Keratinocyte (primary cell): ENCODE measurements around the gene SIRPG.

Experiments used
- CTCF ChIP-seq, 3 experiments: IDR thresholded peaks in 1 of 3; conservative IDR thresholded peaks in 1 of 3; optimal IDR thresholded peaks in 1 of 3; 2 replicates in 2 of 3; 3 replicates in 1 of 3; pipeline versions ENCODE3 to v1.5.1; 2011; ENCODE audit warnings: low read length in 3 of 3, mild to moderate bottlenecking in 3 of 3, moderate library complexity in 2 of 3, control low read depth in 1 of 3, inconsistent platforms in 1 of 3; ENCODE audit not compliant: insufficient read depth in 2 of 3; ENCODE audit errors: extremely low read depth in 1 of 3
- EZH2 ChIP-seq: IDR thresholded peaks from one replicate; pipeline ENCODE4 v1.6.1; 2012; ENCODE audit warnings: inconsistent platforms, mild to moderate bottlenecking, low read length, moderate library complexity

DNA sequence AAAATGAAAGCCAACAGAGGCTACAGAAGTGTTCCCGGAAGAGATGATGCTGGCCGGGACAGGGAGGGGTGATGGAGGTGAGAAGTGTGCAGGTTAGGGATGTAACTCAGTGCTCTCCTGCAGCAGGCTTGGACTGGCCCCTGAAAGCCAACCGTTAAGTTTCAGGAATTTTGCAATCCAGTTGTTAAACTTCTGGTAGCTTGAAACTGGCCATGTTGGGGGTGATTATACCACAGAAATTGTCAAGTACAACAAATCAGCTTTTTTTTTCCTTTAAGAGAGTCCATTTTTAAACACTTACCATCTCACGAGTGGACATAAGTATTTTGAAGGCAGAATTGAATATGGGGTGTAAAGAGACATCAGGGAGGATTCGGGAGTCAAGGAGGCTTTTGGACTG is 29.0 kb downstream of the SIRPG start:
- no peak for TF ChIP-seq CTCF (optimal IDR thresholded peaks at IDR 0.05 in 1 of 3, IDR thresholded peaks at IDR 0.05 in 1 of 3, conservative IDR thresholded peaks at IDR 0.05 in 1 of 3; ENCODE audit: extremely low read depth in 1 of 3, insufficient read depth in 2 of 3, low read length in 3 of 3)
- no peak for TF ChIP-seq EZH2
